Skeletal muscle tissue (tissue), 4 donors: ENCODE data around the gene PFN3. TPM values are rescaled to one million over a fixed set of nuclear protein-coding genes. Genes with fewer than 3 reads are reported as not detected.
A peak's percentile ranks its signal among the peaks of the same experiment; 100 is the strongest.
"Not testable (repeated sequence)": the region's sequence is repeated elsewhere in the genome, so short reads cannot be mapped to it uniquely, and the experiment has no call there.

Source experiments
- H3K27ac ChIP-seq: one replicate; pipeline ENCODE4 v1.7.0; 2013; ENCODE audit warnings: mild to moderate bottlenecking, low read depth, low read length, inconsistent platforms
- H3K27me3 ChIP-seq, 3 donors: one replicate each; pipeline ENCODE4 v1.7.0; 2013; ENCODE audit warnings: low read length in 3 of 3; ENCODE audit not compliant: control insufficient read depth in 3 of 3, insufficient read depth in 3 of 3
- H3K36me3 ChIP-seq, 3 donors: one replicate each; pipeline ENCODE4 v1.7.0; 2013; ENCODE audit warnings: low read length in 3 of 3; ENCODE audit not compliant: control insufficient read depth in 3 of 3, insufficient read depth in 3 of 3
- H3K4me1 ChIP-seq, 3 donors: one replicate each; pipeline ENCODE4 v1.7.0; 2013; ENCODE audit warnings: low read length in 3 of 3, mild to moderate bottlenecking in 3 of 3; ENCODE audit not compliant: control insufficient read depth in 3 of 3, insufficient read depth in 3 of 3
- H3K4me3 ChIP-seq, 3 donors: one replicate each; pipeline ENCODE4 v1.7.0; 2013; ENCODE audit warnings: low read length in 3 of 3
- H3K9ac ChIP-seq, 3 donors: one replicate each; pipeline ENCODE4 v1.7.0; 2013; ENCODE audit warnings: low read length in 3 of 3, mild to moderate bottlenecking in 3 of 3, moderate library complexity in 2 of 3, low read depth in 1 of 3
- H3K9me3 ChIP-seq, 3 donors: one replicate each; pipeline ENCODE4 v1.7.0; 2013; ENCODE audit warnings: low read length in 3 of 3; ENCODE audit not compliant: control insufficient read depth in 3 of 3
- total RNA-seq: library from RNA; depleted of rRNA; stranded (reverse); fragments of >200 nt; gene quantifications from one replicate; pipeline ENCODE4 v1.2.3, GENCODE V29; 2014
- donor health status: Osteomylitis.

Gene PFN3
- total RNA-seq, 1 donor from 2014 or later: not detected

DNA sequence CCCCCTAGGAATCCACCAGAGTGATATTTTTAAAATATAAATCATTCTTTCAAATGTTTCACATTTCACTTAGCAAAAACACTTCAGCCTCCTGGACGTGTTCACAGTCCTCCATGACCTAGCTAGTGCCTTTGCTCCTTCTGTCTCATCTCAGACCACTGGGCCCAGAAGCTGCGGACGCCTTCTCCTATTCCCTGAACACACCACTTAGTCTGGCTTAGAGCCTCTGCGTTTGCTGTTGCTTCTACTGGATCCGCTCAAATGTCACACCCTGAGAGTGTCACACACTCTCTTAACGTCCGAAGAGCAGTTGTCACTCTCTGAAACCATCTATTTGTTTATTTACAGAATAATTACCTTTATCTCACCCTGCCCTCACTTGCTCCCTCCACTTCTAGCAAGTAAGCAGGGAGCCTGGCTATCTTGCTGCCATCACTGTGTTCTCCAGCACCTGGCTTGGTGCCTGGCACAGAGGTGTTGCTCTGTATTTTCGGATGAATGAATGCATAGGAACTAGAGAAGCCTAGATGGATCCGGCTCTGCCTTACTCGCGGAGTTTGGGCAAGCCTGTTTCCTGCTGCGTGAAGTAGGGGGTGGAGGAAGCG lies 24.8 kb upstream of the PFN3 start:
- Histone ChIP-seq H3K27me3 (no peaks in the 10 kb centered on the region), H3K27ac (peak overlapping the region; percentile 87)

DNA sequence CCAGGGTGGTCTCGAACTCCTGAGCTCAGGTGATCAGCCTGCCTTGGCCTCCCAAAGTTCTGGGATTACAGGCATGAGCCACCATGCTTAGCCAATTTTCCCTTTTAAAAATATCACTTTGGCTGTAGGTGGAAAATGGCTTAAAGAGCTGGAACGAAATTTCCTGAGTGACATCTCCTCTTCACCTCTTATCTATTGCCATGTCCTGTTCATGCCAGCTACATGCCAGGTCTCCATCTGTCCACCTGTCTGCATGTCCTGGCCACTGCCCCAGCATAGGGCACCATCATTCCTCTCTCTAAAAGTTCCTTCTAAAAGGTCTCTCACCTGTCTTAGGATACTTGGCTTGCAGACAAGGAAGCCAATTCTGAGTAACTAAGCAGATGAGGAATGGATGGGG lies 23.2 kb upstream of the PFN3 start:
- Histone ChIP-seq H3K4me1 (peaks cover 20 to 24% (median 20%) of the 10 kb centered on the region in 3 donors), H3K36me3 (no peaks in the 10 kb centered on the region), H3K9ac (no peak overlapping the region), H3K9me3 (no peaks in the 10 kb centered on the region), H3K27me3 (no peaks in the 10 kb centered on the region), H3K27ac (no peak overlapping the region), H3K4me3 (no peak overlapping the region)

More for the DNA sequence above, 24.8 kb upstream of the PFN3 start:
- Histone ChIP-seq H3K9me3 (no peaks in the 10 kb centered on the region), H3K4me3 (peak overlapping the region; percentile 70 to 84 (median 79)), H3K9ac (peak overlapping the region; percentile 54 to 83 (median 69)), H3K36me3 (no peaks in the 10 kb centered on the region), H3K4me1 (peaks cover 20 to 38% (median 20%) of the 10 kb centered on the region in 3 donors)

DNA sequence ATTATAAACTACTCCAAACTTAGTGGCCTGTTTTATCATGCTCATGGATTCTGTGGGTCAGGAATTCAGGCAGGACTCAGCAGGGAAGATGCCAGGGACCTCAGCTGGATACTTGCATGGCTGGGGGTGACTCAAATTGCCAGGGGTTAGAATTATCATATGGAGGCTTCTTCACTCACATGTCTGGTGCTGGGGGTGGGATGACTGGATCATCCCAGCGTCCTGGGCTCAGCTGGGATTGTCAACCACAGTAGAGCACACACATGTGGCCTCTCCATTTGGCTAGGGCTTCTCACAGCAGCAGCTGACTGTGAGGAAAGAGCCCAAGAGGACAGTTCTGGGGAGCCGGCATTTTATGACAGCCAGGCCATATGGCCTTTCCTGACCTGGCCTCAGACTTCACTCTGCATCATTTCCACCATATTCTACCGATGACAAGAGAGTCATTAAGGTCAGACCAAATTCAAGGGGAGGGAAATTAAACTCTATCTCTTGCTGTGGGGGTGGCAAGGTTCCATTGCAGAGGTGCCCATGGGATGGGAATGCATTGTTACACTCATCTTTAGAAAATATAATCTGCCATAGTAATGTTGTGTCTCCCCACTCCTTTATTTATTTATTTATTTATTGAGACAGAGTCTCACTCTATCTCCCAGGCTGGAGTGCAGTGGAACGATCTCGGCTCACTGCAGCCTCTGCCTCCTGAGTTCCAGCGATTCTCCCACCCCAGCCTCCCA lies 20.8 kb upstream of the PFN3 start:
- no peaks in the 10 kb centered on the region for H3K27me3 ChIP-seq
- no peak overlapping the region for H3K4me3 ChIP-seq
- no peak overlapping the region for H3K9ac ChIP-seq
- no peak overlapping the region for H3K27ac ChIP-seq
- no peaks in the 10 kb centered on the region for H3K36me3 ChIP-seq
- peaks cover 5 to 6% (median 6%) of the 10 kb centered on the region in 3 donors for H3K4me1 ChIP-seq
- H3K9me3 ChIP-seq: no peaks in the 10 kb centered on the region

DNA sequence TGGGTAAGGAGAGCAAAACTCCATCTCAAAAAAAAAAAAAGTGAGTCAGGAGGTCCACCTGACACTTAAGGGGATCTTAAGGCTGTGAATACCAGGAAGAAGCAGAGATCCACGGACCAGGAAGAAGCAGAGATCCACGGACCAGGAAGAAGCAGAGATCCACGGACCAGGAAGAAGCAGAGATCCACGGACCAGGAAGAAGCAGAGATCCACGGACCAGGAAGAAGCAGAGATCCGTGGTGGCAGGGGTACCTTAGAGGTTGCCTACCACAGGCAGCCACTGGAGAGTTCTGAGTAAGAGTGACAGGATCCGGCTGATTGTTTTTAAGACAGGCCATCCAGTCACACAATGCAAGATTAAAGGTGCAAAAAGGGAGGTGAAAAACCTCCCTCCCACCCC lies 20.0 kb upstream of the PFN3 start:
- H3K36me3 ChIP-seq, H3K9me3 ChIP-seq, H3K27ac ChIP-seq, H3K4me1 ChIP-seq, H3K27me3 ChIP-seq, H3K9ac ChIP-seq, H3K4me3 ChIP-seq: not testable (repeated sequence)

DNA sequence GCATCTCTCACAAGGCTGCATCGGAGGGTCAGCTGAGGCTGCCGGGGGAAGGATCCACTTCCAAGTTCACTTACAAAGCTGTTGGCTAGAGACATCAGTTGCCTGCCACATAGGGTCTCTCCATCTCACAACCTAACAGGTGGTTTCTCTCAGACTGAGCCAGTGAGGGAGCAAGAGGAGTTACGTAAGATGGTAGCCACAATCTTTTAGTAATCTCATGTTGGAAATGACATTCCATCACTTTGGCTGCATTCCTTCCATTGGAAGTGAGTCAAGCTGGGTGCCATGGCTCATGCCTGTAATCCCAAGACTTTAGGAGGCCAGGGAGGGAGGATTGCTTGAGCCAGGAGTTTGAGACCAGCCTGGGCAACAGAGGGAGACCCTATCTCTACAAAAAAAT lies 18.6 kb upstream of the PFN3 start:
- Histone ChIP-seq H3K36me3 (no peaks in the 10 kb centered on the region), H3K4me1 (no peaks in the 10 kb centered on the region), H3K9ac (no peak overlapping the region), H3K27ac (no peak overlapping the region), H3K9me3 (no peaks in the 10 kb centered on the region), H3K4me3 (no peak overlapping the region), H3K27me3 (peaks cover 0 to under 1% (median 0%) of the 10 kb centered on the region in 3 donors)

DNA sequence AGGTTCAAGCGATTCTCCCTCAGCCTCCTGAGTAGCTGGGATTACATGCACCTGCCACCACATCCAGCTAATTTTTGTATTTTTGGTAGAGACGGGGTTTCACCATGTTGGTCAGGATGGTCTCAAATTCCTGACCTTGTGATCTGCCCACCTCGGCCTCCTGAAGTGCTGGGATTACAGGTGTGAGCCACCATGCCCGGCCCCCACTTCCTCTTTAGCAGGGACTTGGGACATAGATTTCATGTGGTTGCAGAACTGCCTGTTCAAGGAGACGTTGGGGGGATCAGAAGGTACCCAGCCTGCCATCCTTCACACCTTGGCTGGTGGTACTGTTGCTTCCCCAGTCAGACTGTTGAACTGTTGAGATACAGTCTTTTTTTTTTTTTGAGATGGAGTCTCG lies 16.6 kb upstream of the PFN3 start:
- H3K9me3 ChIP-seq, H3K27me3 ChIP-seq, H3K9ac ChIP-seq, H3K36me3 ChIP-seq, H3K4me3 ChIP-seq, H3K27ac ChIP-seq, H3K4me1 ChIP-seq: not testable (repeated sequence)

DNA sequence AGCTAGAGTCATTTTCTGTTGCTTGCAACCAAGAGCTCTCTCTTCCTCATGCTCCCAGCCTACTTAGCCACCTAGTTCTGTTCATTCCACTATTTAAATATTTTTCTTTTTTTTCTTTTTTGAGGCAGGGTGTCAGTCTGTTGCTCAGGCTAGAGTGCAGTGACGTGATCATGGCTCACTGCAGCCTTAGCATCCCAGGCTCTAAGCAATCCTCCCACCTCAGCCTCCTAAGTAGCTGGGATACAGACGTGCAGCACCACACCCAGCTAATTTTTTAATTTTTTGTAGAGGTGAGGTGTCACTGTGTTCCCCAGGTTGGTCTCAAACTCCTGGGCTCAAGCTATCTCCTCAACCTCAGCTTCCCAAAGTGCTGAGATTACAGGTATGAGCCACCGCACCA lies 14.0 kb upstream of the PFN3 start:
- Histone ChIP-seq H3K9ac (no peak overlapping the region), H3K36me3 (no peaks in the 10 kb centered on the region), H3K9me3 (no peaks in the 10 kb centered on the region), H3K27ac (no peak overlapping the region), H3K27me3 (peaks cover 0 to 2% (median 0%) of the 10 kb centered on the region in 3 donors), H3K4me1 (no peaks in the 10 kb centered on the region), H3K4me3 (no peak overlapping the region)

DNA sequence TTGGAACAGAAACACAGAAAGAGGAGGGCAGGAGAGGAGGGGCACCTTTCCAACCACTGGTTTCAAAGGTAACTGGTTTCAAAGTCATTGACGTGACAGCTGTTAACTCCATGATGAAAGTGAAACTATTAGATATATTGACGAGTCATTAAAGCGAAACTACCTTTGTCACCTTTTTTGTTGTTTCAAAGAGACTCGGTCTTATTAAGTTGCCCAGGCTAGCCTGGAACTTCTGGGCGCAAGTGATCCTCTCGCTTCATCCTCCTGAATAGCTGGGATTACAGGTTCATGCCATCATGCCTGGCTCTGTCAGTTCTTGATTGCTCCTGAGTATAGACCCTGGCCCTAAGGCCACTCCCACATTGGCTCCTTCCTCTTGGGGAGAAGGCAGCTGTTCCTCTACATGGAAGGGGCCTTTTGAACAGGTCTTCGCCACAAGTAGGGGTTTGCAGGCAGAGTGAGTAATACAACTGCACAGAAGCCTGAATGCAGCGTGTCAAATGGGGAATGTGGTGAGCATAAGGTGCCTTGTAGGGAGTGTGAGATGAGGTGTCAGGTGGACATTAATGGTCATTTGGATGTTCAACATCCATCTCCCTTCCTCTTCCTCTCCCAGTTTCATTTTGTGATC lies 12.3 kb upstream of the PFN3 start:
- Histone ChIP-seq H3K4me3 (no peak overlapping the region), H3K9me3 (no peaks in the 10 kb centered on the region), H3K27ac (no peak overlapping the region), H3K27me3 (peaks cover 0 to 2% (median 0%) of the 10 kb centered on the region in 3 donors), H3K36me3 (no peaks in the 10 kb centered on the region), H3K9ac (no peak overlapping the region), H3K4me1 (no peaks in the 10 kb centered on the region)

DNA sequence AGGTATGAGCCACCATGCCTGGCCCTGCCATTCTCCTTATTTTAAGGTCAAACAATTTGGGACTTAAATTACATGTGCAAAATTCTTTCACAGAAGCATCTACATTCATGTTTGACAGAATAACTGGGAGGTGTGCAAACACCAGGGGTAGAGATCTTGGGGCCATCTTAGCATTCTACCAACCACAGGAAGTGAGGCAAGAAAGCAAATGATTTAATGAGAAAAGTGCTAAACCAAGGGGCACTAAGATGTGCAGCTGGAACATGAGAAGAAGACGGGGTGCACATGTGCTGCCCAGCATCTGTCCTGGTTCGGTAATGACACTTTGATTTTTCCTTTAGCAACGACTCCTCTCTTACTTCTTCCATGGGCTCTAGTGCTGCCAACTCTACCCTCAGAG lies 10.1 kb upstream of the PFN3 start:
- Histone ChIP-seq H3K27me3 (peaks cover 0 to 7% (median 3%) of the 10 kb centered on the region in 3 donors), H3K4me3 (no peak overlapping the region), H3K9ac (no peak overlapping the region), H3K4me1 (no peaks in the 10 kb centered on the region), H3K36me3 (no peaks in the 10 kb centered on the region), H3K27ac (no peak overlapping the region), H3K9me3 (no peaks in the 10 kb centered on the region)
